ENCODE results near the gene TBC1D22A. TPM values are rescaled to one million over a fixed set of nuclear protein-coding genes. Genes with fewer than 3 reads are reported as not detected.

Gene TBC1D22A
- total RNA-seq, 2 experiments from 2014 or later, result 22.3 to 43.9 TPM

GRCh38 chr22:47206164-47206563, 443.7 kb downstream of the TBC1D22A start:
- Histone ChIP-seq H3K9me2 (ENCODE audit: insufficient read depth, low read length) (no peaks in the 10 kb centered on the region), H4K20me1 (ENCODE audit: insufficient read depth, low read length) (no peaks in the 10 kb centered on the region), H3K4me1 (ENCODE audit: insufficient read depth, low read length, poor library complexity, severe bottlenecking) (no peaks in the 10 kb centered on the region), H3K36me3 (ENCODE audit: insufficient read depth, low read length) (no peaks in the 10 kb centered on the region), H3K79me2 (ENCODE audit: insufficient read depth, low read depth, low read length) (no peaks in the 10 kb centered on the region), H3K27ac (ENCODE audit: low read depth, low read length, poor library complexity, severe bottlenecking) (no peak overlapping the region), H3K9me3 (ENCODE audit: low read length) (no peaks in the 10 kb centered on the region), H3K4me2 (ENCODE audit: low read length) (no peak overlapping the region), H2AFZ (ENCODE audit: low read length) (no peak overlapping the region), H3K4me3 (ENCODE audit: low read depth, low read length, poor library complexity, severe bottlenecking) (no peak overlapping the region)
- ChIA-PET POLR2A (no interaction called here), CTCF (ENCODE audit: unreplicated experiment) (no interaction called here)
- DNase-seq (ENCODE audit: low spot score), result no peak
- intact Hi-C loops (cut with micrococcal nuclease; ENCODE audit: unreplicated experiment), result no loop called here
- TF ChIP-seq EZH2phosphoT487 (IDR thresholded peaks at IDR 0.05; ENCODE audit: borderline replicate concordance, low read depth, low read length) (no peak), CTCF (conservative IDR thresholded peaks at IDR 0.05; ENCODE audit: low read length) (no peak)
- no TSS peak for BruUV-seq (replicated peaks)

- H3K79me2 ChIP-seq (ENCODE audit: insufficient read depth, low read depth, low read length), result no peaks in the 10 kb centered on the region
- no peak overlapping the region for H2AFZ ChIP-seq (ENCODE audit: low read length)
- TF ChIP-seq CTCF (conservative IDR thresholded peaks at IDR 0.05; ENCODE audit: low read length) (no peak), EZH2phosphoT487 (IDR thresholded peaks at IDR 0.05; ENCODE audit: borderline replicate concordance, low read depth, low read length) (no peak)
- H3K27ac ChIP-seq (ENCODE audit: low read depth, low read length, poor library complexity, severe bottlenecking), result no peak overlapping the region
- no peaks in the 10 kb centered on the region for H3K9me3 ChIP-seq (ENCODE audit: low read length)
- H3K9me2 ChIP-seq (ENCODE audit: insufficient read depth, low read length), result no peaks in the 10 kb centered on the region
- no peak overlapping the region for H3K4me2 ChIP-seq (ENCODE audit: low read length)
- no peaks in the 10 kb centered on the region for H4K20me1 ChIP-seq (ENCODE audit: insufficient read depth, low read length)
- intact Hi-C loops (cut with micrococcal nuclease; ENCODE audit: unreplicated experiment), result no loop called here
- H3K36me3 ChIP-seq (ENCODE audit: insufficient read depth, low read length), result no peaks in the 10 kb centered on the region
- DNase-seq (ENCODE audit: low spot score), result no peak
- no peak overlapping the region for H3K4me3 ChIP-seq (ENCODE audit: low read depth, low read length, poor library complexity, severe bottlenecking)
- no TSS peak for BruUV-seq (replicated peaks)
- POLR2A ChIA-PET, result no interaction called here
- no peaks in the 10 kb centered on the region for H3K4me1 ChIP-seq (ENCODE audit: insufficient read depth, low read length, poor library complexity, severe bottlenecking)
- CTCF ChIA-PET (ENCODE audit: unreplicated experiment), result no interaction called here
These were observed 444.3 kb downstream of the TBC1D22A start for GRCh38 chr22:47206666-47207218.

GRCh38 chr22:47207387-47207786, 444.9 kb downstream of the TBC1D22A start:
- CTCF ChIA-PET (ENCODE audit: unreplicated experiment), result no interaction called here
- DNase-seq (ENCODE audit: low spot score), result no peak
- Histone ChIP-seq H3K9me3 (ENCODE audit: low read length) (no peaks in the 10 kb centered on the region), H4K20me1 (ENCODE audit: insufficient read depth, low read length) (no peaks in the 10 kb centered on the region), H3K79me2 (ENCODE audit: insufficient read depth, low read depth, low read length) (no peaks in the 10 kb centered on the region), H3K36me3 (ENCODE audit: insufficient read depth, low read length) (no peaks in the 10 kb centered on the region), H3K4me2 (ENCODE audit: low read length) (no peak overlapping the region), H3K9me2 (ENCODE audit: insufficient read depth, low read length) (no peaks in the 10 kb centered on the region), H3K27ac (ENCODE audit: low read depth, low read length, poor library complexity, severe bottlenecking) (no peak overlapping the region), H2AFZ (ENCODE audit: low read length) (no peak overlapping the region), H3K4me3 (ENCODE audit: low read depth, low read length, poor library complexity, severe bottlenecking) (no peak overlapping the region), H3K4me1 (ENCODE audit: insufficient read depth, low read length, poor library complexity, severe bottlenecking) (no peaks in the 10 kb centered on the region)
- POLR2A ChIA-PET, result no interaction called here
- TF ChIP-seq CTCF (conservative IDR thresholded peaks at IDR 0.05; ENCODE audit: low read length) (no peak), EZH2phosphoT487 (IDR thresholded peaks at IDR 0.05; ENCODE audit: borderline replicate concordance, low read depth, low read length) (no peak)
- no TSS peak for BruUV-seq (replicated peaks)
- intact Hi-C loops (cut with micrococcal nuclease; ENCODE audit: unreplicated experiment), result no loop called here

Data from OCI-LY7 (cell line).